GM12892 (cell line): ENCODE data around the gene GOLGA6D.

Source experiments
- POLR2A ChIP-seq: IDR thresholded peaks from 2 replicates; pipeline ENCODE4 v1.6.1; 2011; ENCODE audit warnings: low read depth, low read length, control low read depth
- POLR2AphosphoS5 ChIP-seq: IDR thresholded peaks from 2 replicates; pipeline ENCODE4 v1.6.1; 2011; ENCODE audit warnings: low read depth, low read length, control low read depth
- TAF1 ChIP-seq: IDR thresholded peaks from 2 replicates; pipeline ENCODE4 v1.6.1; 2011; ENCODE audit warnings: low read depth, mild to moderate bottlenecking, control low read depth, low read length, borderline replicate concordance

GRCh38 chr15:75335705-75336355 is 53.2 kb downstream of the GOLGA6D start, which contains the start of gene COMMD4:
- TF ChIP-seq POLR2A (no peak), POLR2AphosphoS5 (no peak), TAF1 (peak; percentile 33; the same call in 1 of the 2 replicates)
